SU-DHL-6 (cell line): ENCODE results near the gene MKNK2.

Experiments
- H2AFZ ChIP-seq: fragments of 200-600 bp; sonication (generic); 2 replicates; pipeline ENCODE4 v1.6.1; 2014; ENCODE audit warnings: low read depth, mild to moderate bottlenecking, moderate library complexity, mixed read lengths, antibody characterized with exemption, low read length; ENCODE audit not compliant: severe bottlenecking
- H3F3A ChIP-seq: fragments of 200-600 bp; shearing (Covaris generic); 2 replicates; pipeline ENCODE4 v1.6.0; 2016; ENCODE audit warnings: antibody characterized with exemption, mild to moderate bottlenecking; ENCODE audit not compliant: insufficient read depth
- H3K27ac ChIP-seq: fragments of 200-600 bp; sonication (generic); 2 replicates; pipeline ENCODE4 v1.5.1; 2016; ENCODE audit warnings: low read depth, mild to moderate bottlenecking, low read length, moderate library complexity, mixed read lengths
- H3K27me3 ChIP-seq: fragments of 200-600 bp; sonication (generic), shearing (Covaris generic); 2 replicates; pipeline ENCODE4 v1.6.0; 2014; ENCODE audit warnings: mild to moderate bottlenecking, low read length
- H3K36me3 ChIP-seq: fragments of 200-600 bp; sonication (generic); 2 replicates; pipeline ENCODE4 v1.6.1; 2014; ENCODE audit warnings: mild to moderate bottlenecking, low read length, mixed read lengths
- H3K4me2 ChIP-seq: fragments of 300-600, 200-600 bp; shearing (Covaris generic), sonication (generic); 2 replicates; pipeline ENCODE4 v1.6.0; 2014; ENCODE audit warnings: low read length, low read depth, mild to moderate bottlenecking; ENCODE audit not compliant: poor library complexity, severe bottlenecking
- H3K4me3 ChIP-seq: fragments of 200-600 bp; sonication (generic); 2 replicates; pipeline ENCODE4 v1.5.1; 2014; ENCODE audit warnings: antibody characterized with exemption, low read length, mild to moderate bottlenecking, mixed read lengths; ENCODE audit not compliant: insufficient read depth, poor library complexity, severe bottlenecking
- H3K79me2 ChIP-seq: fragments of 200-600 bp; sonication (generic); 2 replicates; pipeline ENCODE4 v1.6.1; 2014; ENCODE audit warnings: mild to moderate bottlenecking, low read length, moderate library complexity; ENCODE audit not compliant: insufficient read depth
- H3K9ac ChIP-seq: fragments of 200-600 bp; sonication (generic); 2 replicates; pipeline ENCODE4 v1.7.0; 2014; ENCODE audit warnings: mild to moderate bottlenecking, low read length
- H3K9me2 ChIP-seq: fragments of 200-600 bp; sonication (generic); replicated peaks from 2 replicates; pipeline ENCODE4 v1.6.1; 2014; ENCODE audit warnings: low read length; ENCODE audit not compliant: insufficient read depth
- H3K9me3 ChIP-seq: fragments of 200-600 bp; sonication (generic); 2 replicates; pipeline ENCODE4 v1.6.1; 2014; ENCODE audit warnings: low read length, mixed read lengths; ENCODE audit not compliant: insufficient read depth
- H4K20me1 ChIP-seq: fragments of 200-600 bp; sonication (generic); 2 replicates; pipeline ENCODE4 v1.6.1; 2014; ENCODE audit warnings: low read depth, mild to moderate bottlenecking, antibody characterized with exemption, low read length, moderate library complexity, mixed read lengths
- CTCF ChIP-seq: fragments of 200-600 bp; sonication (generic); IDR thresholded peaks from one replicate; pipeline ENCODE4 v1.5.1; 2017; ENCODE audit warnings: antibody characterized with exemption, mild to moderate bottlenecking, low read length, moderate library complexity; ENCODE audit not compliant: insufficient read depth, poor library complexity, severe bottlenecking
- EZH2phosphoT487 ChIP-seq: fragments of 200-600 bp; sonication (generic), shearing (Covaris generic); conservative IDR thresholded peaks from 2 replicates; pipeline ENCODE4 v1.6.1; 2018; ENCODE audit warnings: mild to moderate bottlenecking, antibody characterized with exemption, low read length, moderate library complexity, mixed read lengths

Gene MKNK2

GRCh38 chr19:1998712-1999708 is 52.0 kb downstream of the MKNK2 start:
- H3K36me3 ChIP-seq = peaks cover 2% of the 10 kb centered on the region; the same call in 1 of the 2 replicates
- no peak overlapping the region for H3K4me3 ChIP-seq
- no peaks in the 10 kb centered on the region for H3K9me3 ChIP-seq
- no peaks in the 10 kb centered on the region for H3K27me3 ChIP-seq
- H3K9ac ChIP-seq = no peak overlapping the region
- H3K9me2 ChIP-seq = no peaks in the 10 kb centered on the region
- TF ChIP-seq CTCF (no peak), EZH2phosphoT487 (no peak)
- no peaks in the 10 kb centered on the region for H4K20me1 ChIP-seq
- no peak overlapping the region for H3K27ac ChIP-seq
- peaks cover 7% of the 10 kb centered on the region; the same call in 1 of the 2 replicates for H3F3A ChIP-seq
- H3K79me2 ChIP-seq = no peaks in the 10 kb centered on the region
- no peak overlapping the region for H2AFZ ChIP-seq
- H3K4me2 ChIP-seq = no peak overlapping the region

DNA sequence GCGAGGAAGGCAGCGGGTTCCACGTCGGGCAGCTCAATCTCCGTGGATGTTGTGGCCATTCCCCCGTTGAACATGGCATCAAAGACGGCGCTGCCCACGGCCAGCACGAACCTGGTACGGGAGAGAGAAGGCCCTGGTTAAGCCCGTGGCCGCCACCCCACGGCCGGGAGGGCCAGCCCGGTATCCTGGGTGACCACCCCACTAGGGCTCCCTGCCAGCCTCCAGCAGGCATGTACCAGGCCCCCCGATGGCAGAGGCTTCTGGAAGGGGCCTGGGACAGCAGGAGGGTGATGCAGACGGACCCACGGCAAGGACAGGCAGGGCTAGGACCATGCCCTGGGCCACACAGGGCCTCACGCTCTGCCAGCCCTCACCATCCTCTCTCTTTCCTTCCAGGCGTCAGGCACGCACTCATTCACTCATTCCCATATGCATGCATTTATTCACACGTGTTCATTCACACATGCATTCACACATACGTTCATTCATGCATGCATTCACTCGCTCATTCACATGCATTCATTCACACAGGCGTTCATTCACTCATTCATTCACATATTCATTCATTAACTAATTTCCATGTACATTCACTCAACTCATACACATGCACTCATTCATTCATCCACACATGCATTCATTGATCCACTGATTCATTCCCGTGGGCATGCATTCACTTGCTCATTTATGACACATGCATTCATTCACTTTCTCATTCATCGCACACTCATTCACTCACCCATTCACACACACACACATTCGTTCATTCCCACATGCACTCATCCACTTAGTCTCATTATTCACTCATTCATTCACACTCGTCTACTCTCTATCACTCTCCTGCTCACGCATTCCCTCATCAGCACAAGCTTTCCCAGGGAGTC is 53.5 kb downstream of the MKNK2 start:
- Histone ChIP-seq H3K4me2 (no peak overlapping the region), H3K27ac (no peak overlapping the region), H4K20me1 (no peaks in the 10 kb centered on the region), H3K4me3 (no peak overlapping the region), H3F3A (peaks cover 7% of the 10 kb centered on the region; the same call in 1 of the 2 replicates), H3K36me3 (peaks cover 2% of the 10 kb centered on the region; the same call in 1 of the 2 replicates), H3K9ac (no peak overlapping the region), H3K9me3 (no peaks in the 10 kb centered on the region), H2AFZ (no peak overlapping the region), H3K79me2 (no peaks in the 10 kb centered on the region), H3K9me2 (no peaks in the 10 kb centered on the region), H3K27me3 (no peaks in the 10 kb centered on the region)
- TF ChIP-seq EZH2phosphoT487 (no peak), CTCF (no peak)

- H3K4me2 ChIP-seq = no peak overlapping the region
- no peak overlapping the region for H2AFZ ChIP-seq
- no peak overlapping the region for H3K9ac ChIP-seq
- no peaks in the 10 kb centered on the region for H4K20me1 ChIP-seq
- TF ChIP-seq CTCF (no peak), EZH2phosphoT487 (no peak)
- H3K27me3 ChIP-seq = no peaks in the 10 kb centered on the region
- no peak overlapping the region for H3K4me3 ChIP-seq
- no peaks in the 10 kb centered on the region for H3K9me2 ChIP-seq
- H3K36me3 ChIP-seq = peaks cover 2% of the 10 kb centered on the region; the same call in 1 of the 2 replicates
- peaks cover 7% of the 10 kb centered on the region; the same call in 1 of the 2 replicates for H3F3A ChIP-seq
- H3K79me2 ChIP-seq = no peaks in the 10 kb centered on the region
- no peaks in the 10 kb centered on the region for H3K9me3 ChIP-seq
- no peak overlapping the region for H3K27ac ChIP-seq
These were observed 58.2 kb downstream of the MKNK2 start for GRCh38 chr19:1992759-1993260.
